Testis (tissue), 3 donors: ENCODE data around the gene CPM. TPM values are rescaled to one million over a fixed set of nuclear protein-coding genes. Genes with fewer than 3 reads are reported as not detected.

ENCODE experiments used
- DNase-seq: peaks from one replicate; pipeline ENCODE4 v3.0.0-alpha.2; 2019
- H3K27ac ChIP-seq, 2 donors: fragments of 200-600 bp; sonication (generic); one replicate each; pipeline ENCODE4 v1.5.1; 2019
- H3K27me3 ChIP-seq: fragments of 200-600 bp; sonication (generic); one replicate; pipeline ENCODE4 v1.5.1; 2019
- H3K36me3 ChIP-seq: fragments of 200-600 bp; sonication (generic); one replicate; pipeline ENCODE4 v1.5.1; 2017; ENCODE audit warnings: low read depth; ENCODE audit errors: missing control alignments
- H3K4me1 ChIP-seq: fragments of 200-600 bp; sonication (generic); one replicate; pipeline ENCODE4 v1.5.1; 2019
- H3K4me3 ChIP-seq, 2 donors: fragments of 200-600 bp; sonication (generic); one replicate each; pipeline ENCODE4 v1.5.1; 2017 to 2019
- H3K9me3 ChIP-seq: fragments of 200-600 bp; sonication (generic); one replicate; pipeline ENCODE4 v1.5.1; 2017
- POLR2A ChIP-seq: fragments of 450-650 bp; IDR thresholded peaks from one replicate; pipeline ENCODE4 v1.6.1; 2017; ENCODE audit warnings: antibody characterized with exemption, mild to moderate bottlenecking, moderate library complexity
- WGBS, 2 donors: methylation state at CpG; one replicate each; pipeline ENCODE4 v1.1.5; 2018; 5-methylcytosine and 5-hydroxymethylcytosine counted together
- intact Hi-C: fragments of 100-400 bp; cut with DNase I; formaldehyde crosslinking; loops from one replicate; pipeline ENCODE4 v1.15.1; 2023; ENCODE audit warnings: low total_unique reads
- polyA plus RNA-seq: library from polyadenylated mRNA; stranded (reverse); fragments of 350-450 nt; fragmentation: Illumina TruSeq; extraction: RNeasy Lipid Tissue Mini Kit (QIAGEN cat#74804); gene quantifications from one replicate; pipeline ENCODE4 v1.2.3, GENCODE V29; 2014; ENCODE audit warnings: low read depth, low replicate concordance; ENCODE audit not compliant: insufficient read depth
- total RNA-seq, 2 donors: library from RNA; depleted of rRNA; stranded (reverse); fragments of >200 nt; gene quantifications; one replicate each; pipeline ENCODE4 v1.2.3, GENCODE V29; 2016
- TF ChIP-seq, protein P1 (sequence below), 3 experiments: fragments of 450-650 bp in 2 of 3; fragments of 200-600 bp in 1 of 3; sonication (generic) in 1 of 3; IDR thresholded peaks; one replicate each; pipeline ENCODE4 v1.5.1; 2016 to 2019; ENCODE audit warnings: antibody characterized with exemption in 3 of 3, mild to moderate bottlenecking in 2 of 3, moderate library complexity in 1 of 3

The CPM gene
- total and polyA plus RNA-seq, 3 donors from 2014 or later, result 9.3 to 38.0 (median 22.5) TPM

DNA sequence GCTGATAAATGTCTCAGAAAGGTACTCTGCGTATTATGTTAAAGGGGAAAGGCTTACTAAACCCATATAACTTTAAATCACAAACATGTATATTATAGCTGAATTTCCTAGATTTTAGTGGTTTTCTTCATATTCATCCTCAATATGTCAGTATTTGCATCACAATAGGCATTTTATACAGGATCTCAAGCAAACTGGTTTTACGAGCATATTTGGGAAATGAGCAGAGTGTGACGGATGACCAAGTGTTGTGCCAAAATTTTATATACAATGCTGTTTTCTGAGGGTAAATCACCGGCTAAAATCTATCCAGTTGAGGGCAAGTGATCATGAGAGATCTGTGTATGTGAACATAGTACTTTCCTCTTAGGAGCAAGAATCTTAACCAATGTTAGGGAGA is 8.4 kb downstream of the CPM start:
- 96 to 97% methylated on average over 4 of the region's 4 CpGs for WGBS, 2 donors
- no peak for DNase-seq
- TF ChIP-seq, protein P1, sequence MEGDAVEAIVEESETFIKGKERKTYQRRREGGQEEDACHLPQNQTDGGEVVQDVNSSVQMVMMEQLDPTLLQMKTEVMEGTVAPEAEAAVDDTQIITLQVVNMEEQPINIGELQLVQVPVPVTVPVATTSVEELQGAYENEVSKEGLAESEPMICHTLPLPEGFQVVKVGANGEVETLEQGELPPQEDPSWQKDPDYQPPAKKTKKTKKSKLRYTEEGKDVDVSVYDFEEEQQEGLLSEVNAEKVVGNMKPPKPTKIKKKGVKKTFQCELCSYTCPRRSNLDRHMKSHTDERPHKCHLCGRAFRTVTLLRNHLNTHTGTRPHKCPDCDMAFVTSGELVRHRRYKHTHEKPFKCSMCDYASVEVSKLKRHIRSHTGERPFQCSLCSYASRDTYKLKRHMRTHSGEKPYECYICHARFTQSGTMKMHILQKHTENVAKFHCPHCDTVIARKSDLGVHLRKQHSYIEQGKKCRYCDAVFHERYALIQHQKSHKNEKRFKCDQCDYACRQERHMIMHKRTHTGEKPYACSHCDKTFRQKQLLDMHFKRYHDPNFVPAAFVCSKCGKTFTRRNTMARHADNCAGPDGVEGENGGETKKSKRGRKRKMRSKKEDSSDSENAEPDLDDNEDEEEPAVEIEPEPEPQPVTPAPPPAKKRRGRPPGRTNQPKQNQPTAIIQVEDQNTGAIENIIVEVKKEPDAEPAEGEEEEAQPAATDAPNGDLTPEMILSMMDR (IDR thresholded peaks at IDR 0.05), result no peak
- no peak for TF ChIP-seq POLR2A
- Histone ChIP-seq H3K27me3 (no peaks in the 10 kb centered on the region), H3K9me3 (no peaks in the 10 kb centered on the region), H3K4me3 (no peak overlapping the region), H3K27ac (no peak overlapping the region), H3K36me3 (no peaks in the 10 kb centered on the region), H3K4me1 (peaks cover 3% of the 10 kb centered on the region)
- intact Hi-C loops, result no loop called here

DNA sequence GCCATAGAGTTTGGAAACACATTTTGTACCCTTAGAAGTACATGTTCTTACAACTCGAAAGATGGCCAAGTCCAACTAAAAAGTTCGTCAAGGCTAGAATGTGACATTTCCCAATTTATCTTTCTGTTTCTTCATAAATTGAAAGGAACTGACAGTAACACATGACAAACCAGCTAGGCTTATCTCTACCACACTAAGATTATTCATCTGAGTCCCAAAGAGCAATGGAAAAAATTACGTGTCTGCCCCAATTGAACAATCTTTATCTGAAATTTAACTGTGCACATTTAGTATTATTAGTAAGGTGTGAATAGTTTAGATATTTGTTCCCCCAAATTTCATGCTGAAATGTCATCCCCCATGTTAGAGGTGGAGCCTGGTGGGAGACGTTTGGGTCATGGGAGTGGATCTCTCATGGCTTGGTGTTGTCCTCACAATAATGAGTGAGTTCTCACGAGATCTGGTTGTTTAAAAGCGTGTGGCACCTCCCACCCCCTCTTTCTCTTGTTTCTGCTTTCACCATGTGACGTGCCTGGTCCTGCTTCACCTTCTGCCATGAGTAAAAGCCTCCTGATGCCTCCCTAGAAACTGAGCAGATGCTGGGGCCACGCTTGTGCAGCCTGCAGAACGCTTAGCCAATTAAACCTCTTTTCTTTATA is 13.3 kb downstream of the CPM start:
- TF ChIP-seq POLR2A, result no peak
- TF ChIP-seq, protein P1 (IDR thresholded peaks at IDR 0.05), result no peak
- Histone ChIP-seq H3K36me3 (no peaks in the 10 kb centered on the region), H3K27ac (peak overlapping the region in 1 of 2 donors; percentile 60), H3K27me3 (no peaks in the 10 kb centered on the region), H3K9me3 (no peaks in the 10 kb centered on the region), H3K4me1 (peaks cover 11% of the 10 kb centered on the region), H3K4me3 (no peak overlapping the region)
- 82 to 83% methylated on average over 9 of the region's 9 CpGs for WGBS, 2 donors
- DNase-seq, result no peak
- intact Hi-C loops, result no loop called here

DNA sequence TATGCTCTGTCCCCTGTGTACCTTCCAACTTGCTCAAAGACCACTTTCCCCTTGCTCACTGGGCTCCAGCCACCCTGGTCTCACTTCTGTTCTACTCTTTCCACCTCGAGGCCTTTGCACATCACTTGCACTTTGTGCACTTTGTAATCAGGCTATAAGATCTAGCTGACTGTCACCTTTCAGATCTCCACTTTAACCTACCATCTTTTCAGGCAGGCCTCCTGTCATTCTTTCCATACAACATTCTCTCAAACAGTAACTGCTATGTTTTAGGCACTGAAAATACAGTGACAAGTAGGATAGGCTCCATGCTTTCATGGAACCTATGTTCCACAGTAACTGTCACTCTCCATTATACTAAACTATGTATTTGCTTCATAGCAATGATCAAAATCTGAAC is 14.0 kb downstream of the CPM start:
- Histone ChIP-seq H3K36me3 (no peaks in the 10 kb centered on the region), H3K27me3 (no peaks in the 10 kb centered on the region), H3K9me3 (no peaks in the 10 kb centered on the region), H3K27ac (peak overlapping the region in 1 of 2 donors; percentile 60), H3K4me3 (no peak overlapping the region), H3K4me1 (peaks cover 17% of the 10 kb centered on the region)
- no peak for DNase-seq
- TF ChIP-seq, protein P1 (IDR thresholded peaks at IDR 0.05), result no peak
- TF ChIP-seq POLR2A, result no peak
- intact Hi-C loops, result no loop called here
- WGBS, 2 donors, result 76 to 80% methylated on average over 1 of the region's 1 CpG

DNA sequence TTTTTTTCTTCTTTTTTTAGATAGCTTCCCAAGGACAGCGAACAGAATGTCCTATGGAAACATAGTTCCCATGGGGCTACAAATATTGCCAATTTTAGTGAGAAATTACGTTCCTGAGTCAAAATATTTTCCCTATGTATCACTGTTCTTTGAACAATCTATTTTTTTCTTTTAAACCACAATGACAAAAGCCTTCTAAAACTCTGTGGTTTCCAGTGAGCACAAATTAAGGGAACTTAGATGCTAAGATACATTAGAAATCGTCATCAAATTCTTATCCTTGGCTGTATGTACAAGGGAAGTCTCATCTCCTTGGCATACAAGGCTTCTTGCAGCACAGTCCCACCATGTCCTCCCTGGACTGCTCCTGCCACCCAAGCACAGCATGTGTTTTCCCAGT is 17.9 kb downstream of the CPM start:
- peak overlapping the region; percentile 71 to 75 for H3K27ac ChIP-seq
- peaks cover 30% of the 10 kb centered on the region for H3K4me1 ChIP-seq
- DNase-seq, result no peak
- WGBS, 2 donors, result 38 to 44% methylated on average over 3 of the region's 3 CpGs
- H3K27me3 ChIP-seq, result no peaks in the 10 kb centered on the region
- H3K9me3 ChIP-seq, result no peaks in the 10 kb centered on the region
- intact Hi-C loops, result no loop called here
- no peaks in the 10 kb centered on the region for H3K36me3 ChIP-seq
- H3K4me3 ChIP-seq, result no peak overlapping the region
- no peak for TF ChIP-seq POLR2A
- TF ChIP-seq, protein P1 (IDR thresholded peaks at IDR 0.05), result no peak

DNA sequence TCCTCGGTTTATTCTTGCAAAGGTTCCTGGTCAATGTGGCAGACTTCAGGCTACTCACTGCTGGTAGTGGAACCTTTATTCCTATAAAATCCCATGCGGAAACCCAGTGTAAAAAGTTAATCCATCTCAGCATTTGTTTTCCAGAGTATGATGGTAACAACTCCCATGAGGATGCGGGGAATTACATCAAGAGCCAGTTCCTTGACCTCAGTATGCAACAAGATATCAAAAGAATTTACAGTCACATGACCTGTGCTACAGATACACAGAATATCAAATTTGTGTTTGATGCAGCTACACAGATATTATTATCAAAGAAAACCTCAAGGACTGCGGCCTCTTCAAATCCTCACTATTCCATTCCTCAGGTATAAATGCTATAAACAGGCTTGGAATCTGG is 19.3 kb downstream of the CPM start:
- Histone ChIP-seq H3K4me3 (no peak overlapping the region), H3K27me3 (no peaks in the 10 kb centered on the region), H3K27ac (peak overlapping the region; percentile 71 to 75), H3K9me3 (no peaks in the 10 kb centered on the region), H3K36me3 (no peaks in the 10 kb centered on the region), H3K4me1 (peaks cover 30% of the 10 kb centered on the region)
- no peak for DNase-seq
- TF ChIP-seq, protein P1 (IDR thresholded peaks at IDR 0.05), result no peak
- TF ChIP-seq POLR2A, result no peak
- 61 to 69% methylated on average over 4 of the region's 4 CpGs for WGBS, 2 donors
- intact Hi-C loops, result no loop called here
